NCI-H748 (cell line): ENCODE data around the gene CDK11A.
"Not testable (repeated sequence)": the region's sequence is repeated elsewhere in the genome, so short reads cannot be mapped to it uniquely, and the experiment has no call there.

Experiments used
- DNase-seq: peaks from one replicate; lab custom pipeline; 2025; ENCODE audit not compliant: unreplicated experiment; lab: John Stamatoyannopoulos, UW

The CDK11A gene

GRCh38 chr1:1726088-1726487, 1.9 kb upstream of the CDK11A start:
- not testable (repeated sequence) for DNase-seq

GRCh38 chr1:1721201-1721600, 3.0 kb downstream of the CDK11A start:
- DNase-seq, result no peak

GRCh38 chr1:1715109-1715883, 8.9 kb downstream of the CDK11A start:
- DNase-seq, result not testable (repeated sequence)

GRCh38 chr1:1707897-1708296, 16.3 kb downstream of the CDK11A start:
- DNase-seq, result not testable (repeated sequence)

GRCh38 chr1:1707241-1707640, 16.9 kb downstream of the CDK11A start:
- DNase-seq, result not testable (repeated sequence)

- not testable (repeated sequence) for DNase-seq
Measured at GRCh38 chr1:1705623-1706022, 18.5 kb downstream of the CDK11A start.

GRCh38 chr1:1704284-1704957, 19.7 kb downstream of the CDK11A start:
- not testable (repeated sequence) for DNase-seq

GRCh38 chr1:1703796-1704195, 20.4 kb downstream of the CDK11A start:
- no peak for DNase-seq

GRCh38 chr1:1702506-1702905, 21.7 kb downstream of the CDK11A start:
- DNase-seq, result not testable (repeated sequence)

GRCh38 chr1:1700557-1700956, 23.6 kb downstream of the CDK11A start:
- DNase-seq, result not testable (repeated sequence)

- not testable (repeated sequence) for DNase-seq
Measured at GRCh38 chr1:1700067-1700466, 24.1 kb downstream of the CDK11A start.

GRCh38 chr1:1699061-1699460, 25.1 kb downstream of the CDK11A start:
- not testable (repeated sequence) for DNase-seq

- DNase-seq, result not testable (repeated sequence)
Measured at GRCh38 chr1:1697358-1698183, 26.6 kb downstream of the CDK11A start.

- DNase-seq, result not testable (repeated sequence)
Measured at GRCh38 chr1:1696431-1697357, 27.5 kb downstream of the CDK11A start.

GRCh38 chr1:1692714-1693647, 31.2 kb downstream of the CDK11A start, which contains the start of gene SLC35E2B:
Gene SLC35E2B, minus strand, starts transcription at chr1:1692795. Its CDS starts 16,096 bp downstream, at chr1:1676699.
- DNase-seq, result peak; percentile 89

- peak; percentile 83 for DNase-seq
Measured at GRCh38 chr1:1692324-1692713, 31.8 kb downstream of the CDK11A start.

- not testable (repeated sequence) for DNase-seq
Measured at GRCh38 chr1:1691443-1691842, 32.7 kb downstream of the CDK11A start.

- DNase-seq, result not testable (repeated sequence)
Measured at GRCh38 chr1:1689526-1689925, 34.6 kb downstream of the CDK11A start.

- no peak for DNase-seq
Measured at GRCh38 chr1:1687846-1688245, 36.3 kb downstream of the CDK11A start.
